ENCODE data around the gene CHORDC1. TPM values are rescaled to one million over a fixed set of nuclear protein-coding genes. Genes with fewer than 3 reads are reported as not detected.

The CHORDC1 gene
- 10 to 100 TPM; 30.3 to 50.0 TPM for total RNA-seq

DNA sequence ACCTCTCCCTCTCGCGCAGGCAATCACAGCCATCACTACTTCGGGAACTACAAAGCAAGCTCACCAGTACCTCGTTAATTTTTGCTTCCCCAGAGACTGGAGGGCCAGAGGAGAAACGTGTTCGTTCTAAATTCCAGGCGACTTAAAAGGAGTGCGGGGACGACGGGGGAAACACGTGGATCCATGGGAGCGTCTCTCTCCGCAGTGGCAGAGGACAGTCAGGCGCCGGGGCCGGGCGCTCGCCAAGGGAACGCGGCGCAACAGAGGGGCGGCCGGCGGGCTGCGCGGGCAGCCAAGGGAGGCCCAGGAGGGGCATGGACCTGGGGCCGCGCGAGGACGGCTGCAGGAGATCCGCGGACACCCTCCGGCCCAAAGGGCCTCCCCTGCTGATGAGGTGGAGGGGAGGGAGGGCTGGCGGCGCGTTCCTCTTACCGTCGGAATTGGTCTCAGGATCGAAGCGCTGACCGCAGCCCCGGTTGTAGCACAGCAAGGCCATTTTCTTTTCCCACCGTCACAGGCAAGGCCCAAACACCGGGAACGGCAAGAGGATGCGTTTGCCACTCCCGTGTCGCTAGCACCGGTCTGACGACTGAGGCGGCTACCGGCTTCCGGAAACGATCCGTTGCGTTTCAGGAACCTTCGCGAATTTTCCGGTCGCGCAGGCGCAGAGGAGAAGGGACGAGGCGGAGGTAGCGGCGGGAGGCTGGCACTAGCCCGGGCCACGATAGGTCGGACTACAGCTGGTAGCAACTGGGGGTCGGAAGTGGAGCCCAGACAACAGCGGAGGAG is at the start of gene CHORDC1:
TSS of gene CHORDC1 (minus strand) at position 591 of the 789 bp plus-strand sequence. CDS start at position 496, 95 bp downstream.

Other genes with a start within 250 kb of the CHORDC1 start
- not detected for gene TRIM49C, start 191.9 kb downstream of the CHORDC1 start, total RNA-seq
- gene UBTFL1, start 137.1 kb downstream of the CHORDC1 start, total RNA-seq, result not detected
- 1 to 10 TPM in 1 of 2 donors, under 1 TPM in 1; 0.67 to 2.4 TPM for gene NAALAD2, start 88.4 kb downstream of the CHORDC1 start, total RNA-seq

All from melanocyte of skin (primary cell).